Upper lobe of right lung (tissue), 1 donor: ENCODE data around the gene FGFBP1. TPM values are rescaled to one million over a fixed set of nuclear protein-coding genes. Genes with fewer than 3 reads are reported as not detected.

Source experiments
- ATAC-seq: fragments of 200-7000 bp; cut with Tn5 transposase; one replicate; pipeline ENCODE4 v1.9.1; 2020; ENCODE audit warnings: mild to moderate bottlenecking, moderate library complexity
- DNase-seq: peaks from one replicate; pipeline ENCODE4 v3.0.0-alpha.2; 2020
- H3K27ac ChIP-seq: fragments of 200-600 bp; one replicate; pipeline ENCODE4 v1.8.0; 2022
- H3K27me3 ChIP-seq: fragments of 200-600 bp; one replicate; pipeline ENCODE4 v1.8.0; 2022; ENCODE audit warnings: mild to moderate bottlenecking
- H3K36me3 ChIP-seq: fragments of 200-600 bp; one replicate; pipeline ENCODE4 v1.8.0; 2022
- H3K4me1 ChIP-seq: fragments of 200-600 bp; one replicate; pipeline ENCODE4 v1.8.0; 2022
- H3K4me3 ChIP-seq: fragments of 200-600 bp; one replicate; pipeline ENCODE4 v1.8.0; 2022; ENCODE audit warnings: mild to moderate bottlenecking
- H3K9me3 ChIP-seq: fragments of 200-600 bp; one replicate; pipeline ENCODE4 v1.8.0; 2022
- CTCF ChIP-seq: fragments of 200-600 bp; IDR thresholded peaks from one replicate; pipeline ENCODE4 v1.8.0; 2022; ENCODE audit warnings: antibody characterized with exemption
- intact Hi-C: fragments of 100-400 bp; cut with DNase I; formaldehyde crosslinking; loops from one replicate; pipeline ENCODE4 v1.11.0; 2022
- total RNA-seq: library from RNA; stranded (reverse); fragmentation: NEBNext Ultra II Directional; extraction: Animal tissue kit (Norgen Biotek cat#: 25700); gene quantifications from one replicate; pipeline ENCODE4 v1.2.1, GENCODE V29; 2021
- donor health status: DM: no; HTN: yes; CAD: no; lungs with severe emphysema.

Gene FGFBP1
- total RNA-seq, 1 donor from 2014 or later, result 3.3 TPM

- no peak overlapping the region for H3K4me3 ChIP-seq
- intact Hi-C loops, result no loop called here
These were observed 43.3 kb downstream of the FGFBP1 start for GRCh38 chr4:15894921-15895916.

GRCh38 chr4:15894393-15894792, 44.1 kb downstream of the FGFBP1 start:
- Histone ChIP-seq H3K27ac (no peak overlapping the region), H3K9me3 (no peaks in the 10 kb centered on the region), H3K27me3 (no peaks in the 10 kb centered on the region), H3K36me3 (no peaks in the 10 kb centered on the region), H3K4me3 (no peak overlapping the region), H3K4me1 (no peaks in the 10 kb centered on the region)
- TF ChIP-seq CTCF, result no peak
- intact Hi-C loops, result no loop called here
- no peak for DNase-seq
- ATAC-seq, result no peak

More at GRCh38 chr4:15894921-15895916, 43.3 kb downstream of the FGFBP1 start:
- TF ChIP-seq CTCF, result no peak
- Histone ChIP-seq H3K27ac (no peak overlapping the region), H3K9me3 (no peaks in the 10 kb centered on the region), H3K36me3 (no peaks in the 10 kb centered on the region), H3K27me3 (no peaks in the 10 kb centered on the region), H3K4me1 (no peaks in the 10 kb centered on the region)
- no peak for DNase-seq
- no peak for ATAC-seq

GRCh38 chr4:15893962-15894361, 44.6 kb downstream of the FGFBP1 start:
- DNase-seq (no peak), ATAC-seq (peak; percentile 89)
- intact Hi-C loops, result no loop called here
- no peaks in the 10 kb centered on the region for H3K36me3 ChIP-seq
- H3K27ac ChIP-seq, result no peak overlapping the region
- H3K4me3 ChIP-seq, result no peak overlapping the region
- H3K4me1 ChIP-seq, result no peaks in the 10 kb centered on the region
- no peaks in the 10 kb centered on the region for H3K27me3 ChIP-seq
- TF ChIP-seq CTCF, result no peak
- H3K9me3 ChIP-seq, result no peaks in the 10 kb centered on the region

GRCh38 chr4:15891312-15891711, 47.2 kb downstream of the FGFBP1 start:
- H3K36me3 ChIP-seq, result no peaks in the 10 kb centered on the region
- no peak for TF ChIP-seq CTCF
- ATAC-seq (no peak), DNase-seq (no peak)
- H3K27me3 ChIP-seq, result no peaks in the 10 kb centered on the region
- no peak overlapping the region for H3K27ac ChIP-seq
- intact Hi-C loops, result no loop called here
- no peaks in the 10 kb centered on the region for H3K9me3 ChIP-seq
- no peaks in the 10 kb centered on the region for H3K4me1 ChIP-seq
- no peak overlapping the region for H3K4me3 ChIP-seq

GRCh38 chr4:15890246-15890829, 48.2 kb downstream of the FGFBP1 start:
- Histone ChIP-seq H3K27me3 (no peaks in the 10 kb centered on the region), H3K9me3 (no peaks in the 10 kb centered on the region), H3K27ac (no peak overlapping the region), H3K36me3 (no peaks in the 10 kb centered on the region), H3K4me1 (no peaks in the 10 kb centered on the region), H3K4me3 (no peak overlapping the region)
- DNase-seq, result no peak
- intact Hi-C loops, result no loop called here
- ATAC-seq, result no peak
- no peak for TF ChIP-seq CTCF
